H1 (cell line): ENCODE data around the gene SULT2B1. TPM values are rescaled to one million over a fixed set of nuclear protein-coding genes. Genes with fewer than 3 reads are reported as not detected.

ENCODE experiments used
- CTCF ChIA-PET: fragments of 300-600 bp; sonication (Branson Sonifier 250); formaldehyde crosslinking; loops from one replicate; lab custom pipeline; 2021; ENCODE audit not compliant: partially characterized antibody; lab: Charles Lee
- POLR2A ChIA-PET: fragments of 300-600 bp; sonication (Branson Sonifier 250); formaldehyde crosslinking; loops from one replicate; lab custom pipeline; 2021; ENCODE audit warnings: inconsistent platforms; ENCODE audit not compliant: partially characterized antibody; lab: Charles Lee
- DNase-seq, 2 experiments: peaks; one replicate each; pipeline versions ENCODE4 v3.0.0 to v3.0.0-alpha.2; 2010 to 2022; ENCODE audit warnings: low spot score in 2 of 2, low read depth in 1 of 2, mixed read lengths in 1 of 2
- FAIRE-seq: peaks from 2 replicates; lab custom pipeline; 2011; peaks lifted over from hg19 to GRCh38; lab: Jason Lieb, UNC
- H2AFZ ChIP-seq: 2 replicates; pipeline ENCODE4 v1.8.1; 2012; ENCODE audit warnings: low read length, inconsistent platforms
- H2AK5ac ChIP-seq: 2 replicates; pipeline ENCODE4 v1.6.1; 2013; ENCODE audit warnings: low read depth, low read length
- H2BK120ac ChIP-seq: replicated peaks from 2 replicates; pipeline ENCODE3; 2013; ENCODE audit warnings: low read depth, low read length, inconsistent platforms
- H2BK12ac ChIP-seq: 2 replicates; pipeline ENCODE4 v1.6.1; 2013; ENCODE audit warnings: low read depth, low read length
- H2BK15ac ChIP-seq: 2 replicates; pipeline ENCODE4 v1.6.1; 2013; ENCODE audit warnings: low read length
- H2BK20ac ChIP-seq: 2 replicates; pipeline ENCODE4 v1.6.1; 2013; ENCODE audit warnings: low read length
- H2BK5ac ChIP-seq: 2 replicates; pipeline ENCODE4 v1.6.1; 2013; ENCODE audit warnings: low read depth, low read length
- H3K14ac ChIP-seq: 2 replicates; pipeline ENCODE4 v1.6.1; 2013; ENCODE audit warnings: inconsistent platforms; ENCODE audit not compliant: insufficient read length
- H3K18ac ChIP-seq: 2 replicates; pipeline ENCODE4 v1.6.1; 2013; ENCODE audit warnings: low read length; ENCODE audit errors: extremely low read depth
- H3K23ac ChIP-seq: 2 replicates; pipeline ENCODE4 v1.6.1; 2013; ENCODE audit warnings: inconsistent platforms; ENCODE audit not compliant: insufficient read length
- H3K23me2 ChIP-seq: 2 replicates; pipeline ENCODE4 v1.6.1; 2013; ENCODE audit warnings: low read depth, low read length
- H3K27ac ChIP-seq: 2 replicates; pipeline ENCODE4 v1.6.1; 2011; ENCODE audit warnings: low read depth, low read length, inconsistent platforms
- H3K27me3 ChIP-seq, 4 experiments: replicated peaks in 1 of 4; 1 replicate in 1 of 4; 2 replicates in 3 of 4; pipeline versions ENCODE4 v1.6.1 to v1.8.1; 2011 to 2013; ENCODE audit warnings: low read length in 3 of 4, mild to moderate bottlenecking in 3 of 4, inconsistent platforms in 2 of 4, mixed read lengths in 2 of 4, moderate library complexity in 1 of 4; ENCODE audit not compliant: control insufficient read depth in 3 of 4, insufficient read depth in 3 of 4; ENCODE audit errors: extremely low read depth in 1 of 4
- H3K36me3 ChIP-seq, 4 experiments: 2 replicates each; pipeline versions ENCODE4 v1.6.1 to v1.8.1; 2011 to 2013; ENCODE audit warnings: mild to moderate bottlenecking in 4 of 4, low read length in 3 of 4, moderate library complexity in 2 of 4, control low read depth in 1 of 4, inconsistent platforms in 1 of 4; ENCODE audit not compliant: insufficient read depth in 4 of 4, control insufficient read depth in 2 of 4
- H3K4ac ChIP-seq: replicated peaks from 2 replicates; pipeline ENCODE3; 2013; ENCODE audit warnings: low read length, low read depth, mixed read lengths, inconsistent platforms; ENCODE audit not compliant: insufficient read length
- H3K4me1 ChIP-seq, 4 experiments: replicated peaks in 1 of 4; 1 replicate in 1 of 4; 2 replicates in 3 of 4; pipeline versions ENCODE4 v1.6.1 to v1.8.1; 2011 to 2013; ENCODE audit warnings: low read length in 3 of 4, inconsistent platforms in 2 of 4, mixed read lengths in 1 of 4; ENCODE audit not compliant: insufficient read depth in 4 of 4, control insufficient read depth in 3 of 4
- H3K4me2 ChIP-seq, 2 experiments: 2 replicates each; pipeline versions ENCODE4 v1.6.1 to v1.8.1; 2011 to 2013; ENCODE audit warnings: low read depth in 2 of 2, low read length in 2 of 2, control low read depth in 1 of 2, inconsistent platforms in 1 of 2, mild to moderate bottlenecking in 1 of 2; ENCODE audit not compliant: insufficient read depth in 1 of 2
- H3K4me3 ChIP-seq, 4 experiments: fragments of 200-600, 300-600 bp in 1 of 4; sonication (generic), shearing (Covaris generic), sonication (Bioruptor Twin) in 1 of 4; 2 replicates each; pipeline versions ENCODE4 v1.5.1 to v1.8.1; 2011 to 2016; ENCODE audit warnings: low read length in 4 of 4, low read depth in 3 of 4, control low read depth in 2 of 4, inconsistent platforms in 2 of 4, mild to moderate bottlenecking in 2 of 4, mixed read lengths in 1 of 4, moderate library complexity in 1 of 4; ENCODE audit not compliant: insufficient read depth in 2 of 4; ENCODE audit errors: extremely low read depth in 1 of 4
- H3K56ac ChIP-seq: replicated peaks from 2 replicates; pipeline ENCODE3; 2013; ENCODE audit warnings: low read depth, mild to moderate bottlenecking, mixed read lengths, low read length, inconsistent platforms; ENCODE audit not compliant: insufficient read length
- H3K79me1 ChIP-seq: 2 replicates; pipeline ENCODE4 v1.6.1; 2013; ENCODE audit warnings: low read depth, low read length, control low read depth
- H3K79me2 ChIP-seq, 2 experiments: 2 replicates each; pipeline versions ENCODE4 v1.6.1 to v1.8.1; 2012 to 2013; ENCODE audit warnings: low read length in 2 of 2, mild to moderate bottlenecking in 2 of 2, inconsistent platforms in 1 of 2; ENCODE audit not compliant: insufficient read depth in 2 of 2, control insufficient read depth in 1 of 2
- H3K9ac ChIP-seq, 4 experiments: replicated peaks in 1 of 4; 1 replicate in 1 of 4; 2 replicates in 3 of 4; pipeline versions ENCODE4 v1.6.1 to v1.8.1; 2011 to 2013; ENCODE audit warnings: low read depth in 3 of 4, low read length in 3 of 4, control low read depth in 2 of 4, mild to moderate bottlenecking in 2 of 4, moderate library complexity in 2 of 4, inconsistent platforms in 1 of 4; ENCODE audit errors: extremely low read depth in 1 of 4
- H3K9me3 ChIP-seq, 2 experiments: 2 replicates each; pipeline versions ENCODE4 v1.6.1 to v1.8.1; 2012 to 2013; ENCODE audit warnings: mild to moderate bottlenecking in 2 of 2, moderate library complexity in 2 of 2, control low read depth in 1 of 2, inconsistent platforms in 1 of 2, low read depth in 1 of 2, low read length in 1 of 2, mixed read lengths in 1 of 2; ENCODE audit not compliant: insufficient read depth in 2 of 2
- H4K20me1 ChIP-seq, 2 experiments: replicated peaks in 1 of 2; 2 replicates each; pipeline versions ENCODE3 to v1.8.1; 2011 to 2013; ENCODE audit warnings: inconsistent platforms in 2 of 2, low read length in 2 of 2, mild to moderate bottlenecking in 1 of 2; ENCODE audit not compliant: insufficient read depth in 2 of 2, control insufficient read depth in 1 of 2
- H4K5ac ChIP-seq: 2 replicates; pipeline ENCODE4 v1.6.1; 2013; ENCODE audit warnings: low read length, low read depth, mixed read lengths, inconsistent platforms; ENCODE audit not compliant: insufficient read length
- H4K8ac ChIP-seq: 2 replicates; pipeline ENCODE4 v1.8.0; 2013; ENCODE audit warnings: mild to moderate bottlenecking, moderate library complexity, low read length, inconsistent platforms; ENCODE audit not compliant: insufficient read depth; ENCODE audit errors: extremely low read depth
- H4K91ac ChIP-seq: replicated peaks from 2 replicates; pipeline ENCODE3; 2013; ENCODE audit warnings: low read length, mixed read lengths, inconsistent platforms; ENCODE audit not compliant: insufficient read length
- BRCA1 ChIP-seq: IDR thresholded peaks from 2 replicates; pipeline ENCODE4 v1.6.1; 2012; ENCODE audit warnings: low read depth, low read length, improper control_type of control experiment
- CBX5 ChIP-seq: fragments of 300-800, 300-1000 bp; sonication (generic); IDR thresholded peaks from 2 replicates; pipeline ENCODE4 v1.7.1; 2016; ENCODE audit warnings: antibody characterized with exemption, low read length, low read depth
- CREB1 ChIP-seq: IDR thresholded peaks from 2 replicates; pipeline ENCODE4 v1.6.1; 2012; ENCODE audit warnings: inconsistent platforms
- EP300 ChIP-seq, 2 experiments: IDR thresholded peaks; 1 replicate in 1 of 2; 2 replicates in 1 of 2; pipeline ENCODE4 v1.6.1; 2011 to 2012; ENCODE audit warnings: low read depth in 2 of 2, low read length in 2 of 2, mild to moderate bottlenecking in 2 of 2, borderline replicate concordance in 1 of 2, inconsistent platforms in 1 of 2, moderate library complexity in 1 of 2
- JUND ChIP-seq: IDR thresholded peaks from 2 replicates; pipeline ENCODE4 v1.6.1; 2011; ENCODE audit warnings: mild to moderate bottlenecking, improper control_type of control experiment, low read length
- POLR2AphosphoS5 ChIP-seq: IDR thresholded peaks from 2 replicates; pipeline ENCODE4 v1.6.1; 2011; ENCODE audit warnings: low read depth, low read length
- POU5F1 ChIP-seq: IDR thresholded peaks from 2 replicates; pipeline ENCODE4 v1.6.1; 2011; ENCODE audit warnings: low read depth, mild to moderate bottlenecking, low read length, moderate library complexity
- SIN3A ChIP-seq, 2 experiments: IDR thresholded peaks in 1 of 2; conservative IDR thresholded peaks in 1 of 2; 2 replicates each; pipeline ENCODE4 v1.6.1; 2011 to 2012; ENCODE audit warnings: low read length in 2 of 2, improper control_type of control experiment in 1 of 2, low read depth in 1 of 2, mild to moderate bottlenecking in 1 of 2
- ZNF274 ChIP-seq: IDR thresholded peaks from 2 replicates; pipeline ENCODE4 v1.7.0; 2012; ENCODE audit warnings: low read length, borderline replicate concordance; ENCODE audit errors: extremely low read depth
- WGBS, 2 experiments: shearing (Covaris generic) in 1 of 2; methylation state at CpG; one replicate each; pipeline versions ENCODE4 v1.1.6 to v1.1.7; 2013 to 2015; ENCODE audit warnings: low lambda C conversion rate in 2 of 2, mixed read lengths in 2 of 2, inconsistent platforms in 1 of 2, low coverage in 1 of 2, missing lambda C conversion rate in 1 of 2; ENCODE audit not compliant: insufficient replicate concordance in 2 of 2, insufficient coverage in 1 of 2, insufficient read length in 1 of 2; ENCODE audit errors: extremely low coverage in 1 of 2, missing lambda C conversion rate in 1 of 2; 5-methylcytosine and 5-hydroxymethylcytosine counted together
- polyA plus RNA-seq, 7 experiments: library from polyadenylated mRNA; depleted of rRNA in 3 of 7; stranded (reverse) in 5 of 7; unstranded in 2 of 7; fragments of >200 nt in 5 of 7; fragments of 200-250 nt in 2 of 7; gene quantifications; 1 replicate in 5 of 7; 2 replicates in 1 of 7; 4 replicates in 1 of 7; pipeline versions ENCODE4 v1.2.1 to v1.2.3, GENCODE V29; 2011 to 2013; ENCODE audit warnings: missing spikeins in 2 of 7, mixed read lengths in 2 of 7
- total RNA-seq: library from RNA; stranded (reverse); fragmentation: NEBNext Ultra II Directional; extraction: Animal tissue kit (Norgen Biotek cat#: 25700); gene quantifications from 2 replicates; pipeline ENCODE4 v1.2.1, GENCODE V29; 2021
- TF ChIP-seq, protein P1 (sequence below): IDR thresholded peaks from 2 replicates; pipeline ENCODE4 v1.6.1; 2011; ENCODE audit warnings: low read length, improper control_type of control experiment

Gene SULT2B1
- total and polyA plus RNA-seq, 2 of the 8 experiments (the other 6 are each of a cell fraction or from before 2014, with no cell fraction given): 1.5 to 2.6 TPM

DNA sequence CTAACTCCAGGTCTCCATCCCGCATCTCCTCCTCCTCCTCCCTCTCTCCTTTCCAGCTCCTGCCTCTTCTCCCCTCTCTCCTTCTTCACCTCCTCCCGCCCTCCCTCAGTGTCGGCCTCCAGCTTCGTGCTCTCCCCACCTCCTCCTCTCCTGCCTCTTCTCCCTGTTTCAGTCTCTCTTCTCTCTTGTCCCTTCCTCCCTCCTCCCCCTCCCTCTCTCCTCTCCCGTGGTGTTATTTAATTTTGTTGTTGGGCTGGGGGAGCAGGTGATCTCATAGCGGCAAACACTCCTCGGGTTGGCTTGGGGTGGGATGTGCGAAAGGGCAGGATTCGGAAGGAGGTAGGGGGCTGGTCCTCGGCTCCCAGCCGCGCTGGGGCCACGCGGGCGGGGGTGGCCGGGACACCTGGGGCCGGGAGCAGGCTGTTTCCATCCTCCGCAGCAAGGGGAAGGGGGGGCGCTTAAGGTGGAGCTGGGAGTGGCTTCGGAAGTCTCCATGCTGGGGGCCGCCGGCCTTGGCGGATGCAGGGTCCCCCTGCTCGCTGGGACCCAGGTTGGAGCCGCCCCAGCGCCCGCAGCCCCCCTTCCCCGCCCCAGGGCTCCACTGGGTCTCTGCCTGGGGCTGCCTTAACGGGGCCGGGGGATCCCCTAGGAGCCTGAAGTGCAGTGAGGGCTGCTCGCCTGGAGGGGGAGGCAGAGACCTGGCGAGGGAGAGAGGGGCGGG is 94.2 kb downstream of the SULT2B1 start, which contains the start of gene CA11:
Gene CA11 (minus strand): TSS at position 187 of the 721 bp plus-strand sequence. CDS start 555 bp downstream, outside the sequence.
- Histone ChIP-seq H3K4ac (peak within 1 kb of the TSS; percentile 62), H3K36me3 (no peaks in the 10 kb centered on the region), H3K56ac (peak within 1 kb of the TSS; percentile 75), H2AK5ac (peak within 1 kb of the TSS; percentile 75; the same call in 1 of the 2 replicates), H2BK120ac (peak within 1 kb of the TSS; percentile 14), H3K4me2 (peak within 1 kb of the TSS; percentile 89 to 98), H4K8ac (peak within 1 kb of the TSS; percentile 63), H3K9ac (peak within 1 kb of the TSS; percentile 40 to 73 (median 54)), H3K14ac (peak within 1 kb of the TSS; percentile 44), H3K79me2 (peaks cover 0 to 11% of the 10 kb centered on the region in 2 experiments; a peak in 2 of 4 replicates), H2BK15ac (peak within 1 kb of the TSS; percentile 99; the same call in 1 of the 2 replicates), H3K79me1 (no peaks in the 10 kb centered on the region), H3K9me3 (0 out of 4 replicates have a peak, but pooled peaks cover 0 to 3% of the 10 kb centered on the region in 2 experiments), H3K23ac (no peak within 1 kb of the TSS), H3K27me3 (no peaks in the 10 kb centered on the region), H3K23me2 (peaks cover 11% of the 10 kb centered on the region), H3K18ac (peak within 1 kb of the TSS; percentile 63), H2BK5ac (peak within 1 kb of the TSS; percentile 99), H4K20me1 (no peaks in the 10 kb centered on the region), H4K91ac (peak within 1 kb of the TSS; percentile 94), H3K4me3 (peak within 1 kb of the TSS; percentile 68 to 84 (median 82)), H3K27ac (peak within 1 kb of the TSS; percentile 78), H4K5ac (peak within 1 kb of the TSS; percentile 76), H2BK12ac (peak within 1 kb of the TSS; percentile 84), H3K4me1 (peaks cover 0 to 7% (median 1%) of the 10 kb centered on the region in 4 experiments; a peak in 4 of 7 replicates), H2BK20ac (peak within 1 kb of the TSS; percentile 80), H2AFZ (no peak within 1 kb of the TSS)
- no peak for FAIRE-seq
- WGBS, 2 experiments: 2% methylated on average over 7 of the region's 33 CpGs; no CpG with 5 or more reads in 1 of the 2 experiments
- CTCF ChIA-PET: interaction anchor here (0.6 to 3.4 kb wide), 28 partner anchors 9 to 326 kb away, joined by 3 to 26 read pairs (median 4); partner anchors contain the start of genes BCAT2 and FUT2
- POLR2A ChIA-PET: interaction anchor here (0.9 to 2.9 kb wide), 37 partner anchors 7 to 226 kb away, joined by 3 to 27 read pairs (median 5); partner anchors contain the start of genes FAM83E, FUT2, HSD17B14 and IZUMO1
- peak; percentile 89 to 95 for DNase-seq
- TF ChIP-seq POU5F1 (no peak), CBX5 (no peak), EP300 (IDR thresholded peaks at IDR 0.05; ENCODE audit: borderline replicate concordance in 1 of 2, low read depth in 2 of 2, low read length in 2 of 2) (peak in 1 of 2 experiments; percentile 52; a peak in 1 of 3 replicates), JUND (peak; percentile 15; the same call in 1 of the 2 replicates), POLR2AphosphoS5 (no peak; the same call in 1 of the 2 replicates), SIN3A (conservative IDR thresholded peaks at IDR 0.05 in 1 of 2, IDR thresholded peaks at IDR 0.05 in 1 of 2; ENCODE audit: low read depth in 1 of 2, low read length in 2 of 2) (peak in 1 of 2 experiments; percentile 51; a peak in 2 of 4 replicates), CREB1 (no peak; the same call in 1 of the 2 replicates), ZNF274 (no peak), BRCA1 (no peak)
- TF ChIP-seq, protein P1, sequence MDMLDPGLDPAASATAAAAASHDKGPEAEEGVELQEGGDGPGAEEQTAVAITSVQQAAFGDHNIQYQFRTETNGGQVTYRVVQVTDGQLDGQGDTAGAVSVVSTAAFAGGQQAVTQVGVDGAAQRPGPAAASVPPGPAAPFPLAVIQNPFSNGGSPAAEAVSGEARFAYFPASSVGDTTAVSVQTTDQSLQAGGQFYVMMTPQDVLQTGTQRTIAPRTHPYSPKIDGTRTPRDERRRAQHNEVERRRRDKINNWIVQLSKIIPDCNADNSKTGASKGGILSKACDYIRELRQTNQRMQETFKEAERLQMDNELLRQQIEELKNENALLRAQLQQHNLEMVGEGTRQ: no peak
